Fibroblast of mammary gland (primary cell): ENCODE results near the gene CCDC85C.

Experiments used
- DNase-seq: peaks from one replicate; pipeline ENCODE4 v3.0.0-alpha.2; 2010; ENCODE audit warnings: low read depth
- H3K4me3 ChIP-seq: 2 replicates; pipeline ENCODE4 v1.5.1; 2011; ENCODE audit warnings: low read depth, mild to moderate bottlenecking, low read length, moderate library complexity; ENCODE audit not compliant: control insufficient read depth
- TF ChIP-seq, protein P1 (sequence below): conservative IDR thresholded peaks from 2 replicates; pipeline ENCODE4 v1.5.1; 2011; ENCODE audit warnings: low read depth, low read length, inconsistent platforms; ENCODE audit not compliant: control insufficient read depth, insufficient read depth

CCDC85C gene

GRCh38 chr14:99543370-99543769, 60.6 kb downstream of the CCDC85C start:
- no peak overlapping the region for H3K4me3 ChIP-seq
- DNase-seq: no peak
- TF ChIP-seq, protein P1, sequence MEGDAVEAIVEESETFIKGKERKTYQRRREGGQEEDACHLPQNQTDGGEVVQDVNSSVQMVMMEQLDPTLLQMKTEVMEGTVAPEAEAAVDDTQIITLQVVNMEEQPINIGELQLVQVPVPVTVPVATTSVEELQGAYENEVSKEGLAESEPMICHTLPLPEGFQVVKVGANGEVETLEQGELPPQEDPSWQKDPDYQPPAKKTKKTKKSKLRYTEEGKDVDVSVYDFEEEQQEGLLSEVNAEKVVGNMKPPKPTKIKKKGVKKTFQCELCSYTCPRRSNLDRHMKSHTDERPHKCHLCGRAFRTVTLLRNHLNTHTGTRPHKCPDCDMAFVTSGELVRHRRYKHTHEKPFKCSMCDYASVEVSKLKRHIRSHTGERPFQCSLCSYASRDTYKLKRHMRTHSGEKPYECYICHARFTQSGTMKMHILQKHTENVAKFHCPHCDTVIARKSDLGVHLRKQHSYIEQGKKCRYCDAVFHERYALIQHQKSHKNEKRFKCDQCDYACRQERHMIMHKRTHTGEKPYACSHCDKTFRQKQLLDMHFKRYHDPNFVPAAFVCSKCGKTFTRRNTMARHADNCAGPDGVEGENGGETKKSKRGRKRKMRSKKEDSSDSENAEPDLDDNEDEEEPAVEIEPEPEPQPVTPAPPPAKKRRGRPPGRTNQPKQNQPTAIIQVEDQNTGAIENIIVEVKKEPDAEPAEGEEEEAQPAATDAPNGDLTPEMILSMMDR: no peak

DNA sequence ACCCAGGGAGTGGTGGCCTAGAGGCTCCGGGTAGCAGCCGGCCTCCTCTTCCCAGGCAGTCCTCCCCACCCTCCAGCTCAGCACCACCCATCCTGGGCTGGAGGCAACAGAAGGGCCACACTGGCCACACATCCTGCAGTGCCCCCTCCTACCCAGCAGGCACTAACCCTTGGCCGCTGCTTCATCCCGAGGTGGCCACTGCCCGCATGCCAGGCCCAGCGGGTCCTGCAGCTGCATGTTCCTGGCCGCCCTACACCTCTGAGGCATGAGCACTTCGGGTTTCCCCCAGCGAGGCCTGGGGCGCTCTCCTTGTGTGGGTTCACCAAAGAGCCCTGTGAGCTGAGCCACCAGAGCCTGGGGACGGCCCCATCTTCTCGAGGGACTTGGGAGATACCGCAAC, 61.4 kb downstream of the CCDC85C start:
- no peak for DNase-seq
- no peak overlapping the region for H3K4me3 ChIP-seq
- TF ChIP-seq, protein P1: no peak

- H3K4me3 ChIP-seq: no peak overlapping the region
- TF ChIP-seq, protein P1: no peak
- no peak for DNase-seq
These were observed 62.1 kb downstream of the CCDC85C start for GRCh38 chr14:99541677-99542470.

GRCh38 chr14:99541211-99541610, 62.8 kb downstream of the CCDC85C start:
- TF ChIP-seq, protein P1: no peak
- no peak overlapping the region for H3K4me3 ChIP-seq
- DNase-seq: no peak

GRCh38 chr14:99540196-99541032, 63.6 kb downstream of the CCDC85C start:
- DNase-seq: no peak
- H3K4me3 ChIP-seq: no peak overlapping the region
- TF ChIP-seq, protein P1: no peak

- TF ChIP-seq, protein P1: no peak
- no peak for DNase-seq
- H3K4me3 ChIP-seq: no peak overlapping the region
These were observed 64.5 kb downstream of the CCDC85C start for GRCh38 chr14:99539491-99539890.
